PC-9 (cell line): ENCODE measurements around the gene GPRASP1. TPM values are rescaled to one million over a fixed set of nuclear protein-coding genes. Genes with fewer than 3 reads are reported as not detected.

Experiments
- Bru-seq: library from RNA; stranded (reverse); fragments of 400-500 nt; gene quantifications from one replicate; lab custom pipeline; 2021; lab: Mats Ljungman, UMichigan
- BruChase-seq, 2 experiments: library from RNA; stranded (reverse); fragments of 400-500 nt; gene quantifications; one replicate each; lab custom pipeline; 2021; lab: Mats Ljungman, UMichigan
- BruUV-seq: library from RNA; stranded (reverse); fragments of 400-500 nt; replicated peaks from 2 replicates; lab custom pipeline; 2021; lab: Mats Ljungman, UMichigan
- CTCF ChIA-PET: fragments of 300-600 bp; sonication (Branson Sonifier 250); formaldehyde crosslinking; loops from one replicate; lab custom pipeline; 2022; ENCODE audit warnings: antibody characterized with exemption; lab: Charles Lee
- POLR2A ChIA-PET: fragments of 300-600 bp; sonication (Branson Sonifier 250); formaldehyde crosslinking; loops from one replicate; lab custom pipeline; 2022; ENCODE audit warnings: antibody characterized with exemption; ENCODE audit not compliant: unreplicated experiment; lab: Charles Lee
- DNase-seq, 2 experiments: peaks; one replicate each; pipeline versions ENCODE4 v3.0.0 to v3.0.0-alpha.2; 2015 to 2022; ENCODE audit warnings: mixed read lengths in 1 of 2
- H2AFZ ChIP-seq: fragments of 200-600 bp; sonication (generic); 2 replicates; pipeline ENCODE4 v1.8.1; 2017; ENCODE audit warnings: antibody characterized with exemption
- H3F3A ChIP-seq: fragments of 200-600 bp; sonication (generic); 2 replicates; pipeline ENCODE4 v1.8.1; 2017; ENCODE audit warnings: antibody characterized with exemption, mild to moderate bottlenecking, low read depth; ENCODE audit not compliant: insufficient read depth
- H3K27ac ChIP-seq: fragments of 200-600 bp; sonication (generic); 2 replicates; pipeline ENCODE4 v1.6.1; 2016; ENCODE audit warnings: mixed run types
- H3K27me3 ChIP-seq: fragments of 200-600 bp; sonication (generic); 2 replicates; pipeline ENCODE4 v1.6.1; 2016; ENCODE audit warnings: low read depth, mixed run types; ENCODE audit not compliant: insufficient read depth
- H3K36me3 ChIP-seq: fragments of 200-600 bp; sonication (generic); 2 replicates; pipeline ENCODE4 v1.6.1; 2016; ENCODE audit warnings: low read depth, mixed run types
- H3K4me1 ChIP-seq: fragments of 200-600 bp; sonication (generic); replicated peaks from 2 replicates; pipeline ENCODE4 v1.6.1; 2016; ENCODE audit warnings: mixed run types; ENCODE audit not compliant: insufficient read depth
- H3K4me2 ChIP-seq: fragments of 200-600 bp; sonication (generic); 2 replicates; pipeline ENCODE4 v1.6.1; 2017; ENCODE audit warnings: mixed run types
- H3K4me3 ChIP-seq: fragments of 200-600 bp; sonication (generic); 2 replicates; pipeline ENCODE4 v1.6.1; 2016; ENCODE audit warnings: mixed run types
- H3K79me2 ChIP-seq: fragments of 200-600 bp; sonication (generic); 2 replicates; pipeline ENCODE4 v1.6.1; 2017; ENCODE audit warnings: low read depth, mixed run types
- H3K9me2 ChIP-seq: fragments of 200-600 bp; sonication (generic); 2 replicates; pipeline ENCODE4 v1.8.1; 2017; ENCODE audit warnings: mild to moderate bottlenecking; ENCODE audit not compliant: insufficient read depth
- H3K9me3 ChIP-seq: fragments of 200-600 bp; sonication (generic); 2 replicates; pipeline ENCODE4 v1.8.1; 2016; ENCODE audit warnings: low read depth; ENCODE audit not compliant: insufficient read depth
- H4K20me1 ChIP-seq: fragments of 200-600 bp; sonication (generic); 2 replicates; pipeline ENCODE4 v1.8.1; 2017; ENCODE audit not compliant: insufficient read depth
- CTCF ChIP-seq: fragments of 200-600 bp; sonication (generic); conservative IDR thresholded peaks from 2 replicates; pipeline ENCODE4 v1.6.1; 2017; ENCODE audit warnings: mixed run types, antibody characterized with exemption, mild to moderate bottlenecking, moderate library complexity
- EZH2 ChIP-seq: fragments of 200-600 bp; sonication (generic); IDR thresholded peaks from 2 replicates; pipeline ENCODE4 v1.8.0; 2017; ENCODE audit warnings: antibody characterized with exemption, low read depth
- intact Hi-C: fragments of 100-400 bp; cut with micrococcal nuclease; formaldehyde crosslinking; loops from one replicate; pipeline ENCODE4 v1.10.0; 2022; ENCODE audit not compliant: unreplicated experiment
- long read RNA-seq: library from polyadenylated mRNA; stranded (forward); transcript quantifications from one replicate; pipeline ENCODE4 v2.0.0, GENCODE V29; 2022
- total RNA-seq: library from RNA; stranded (reverse); gene quantifications from 2 replicates; pipeline ENCODE4 v1.2.3, GENCODE V29; 2021

GPRASP1 gene
- total RNA-seq = 1.1 and 1.3 TPM in 2 replicates
- Bru-seq, nascent RNA = percentile 38 among the genes with signal in this experiment
- percentile 47 among the genes with signal in this experiment for BruChase-seq, experiment 1, labeled RNA remaining after a 2-hour chase
- percentile 38 among the genes with signal in this experiment for BruChase-seq, experiment 2, labeled RNA remaining after a 6-hour chase
- long read RNA-seq, partial matches to known transcripts = 0 of 1 reads
- long read RNA-seq, other reads (novel, unspliced or antisense) = 1 of 1 reads

GRCh38 chrX:102651242-102652011 is at the start of gene GPRASP1:
Gene GPRASP1, plus strand, starts transcription at chrX:102651483. Its CDS starts 2,431 bp downstream, at chrX:102653914.
- no peaks in the 10 kb centered on the region for H3F3A ChIP-seq
- ChIA-PET CTCF (no interaction called here), POLR2A (no interaction called here)
- H3K9me2 ChIP-seq = no peaks in the 10 kb centered on the region
- H3K79me2 ChIP-seq = no peaks in the 10 kb centered on the region
- no peaks in the 10 kb centered on the region for H3K9me3 ChIP-seq
- H4K20me1 ChIP-seq = no peaks in the 10 kb centered on the region
- no peak within 1 kb of the TSS for H2AFZ ChIP-seq
- no peak for TF ChIP-seq CTCF
- TF ChIP-seq EZH2 = no peak
- no peak within 1 kb of the TSS for H3K4me3 ChIP-seq
- H3K36me3 ChIP-seq = no peaks in the 10 kb centered on the region
- no peaks in the 10 kb centered on the region for H3K4me1 ChIP-seq
- no peaks in the 10 kb centered on the region for H3K27me3 ChIP-seq
- intact Hi-C loops = no loop called here
- H3K27ac ChIP-seq = no peak within 1 kb of the TSS
- no peak within 1 kb of the TSS for H3K4me2 ChIP-seq
- no TSS peak for BruUV-seq
- DNase-seq = no peak

- Histone ChIP-seq H3K36me3 (no peaks in the 10 kb centered on the region), H3K9me3 (no peaks in the 10 kb centered on the region), H3K79me2 (no peaks in the 10 kb centered on the region), H3K27me3 (no peaks in the 10 kb centered on the region), H3K4me3 (no peak overlapping the region), H3K4me2 (no peak overlapping the region), H2AFZ (no peak overlapping the region), H3K4me1 (no peaks in the 10 kb centered on the region), H3K9me2 (no peaks in the 10 kb centered on the region), H4K20me1 (no peaks in the 10 kb centered on the region), H3K27ac (no peak overlapping the region), H3F3A (no peaks in the 10 kb centered on the region)
- BruUV-seq = no TSS peak
- intact Hi-C loops = no loop called here
- ChIA-PET POLR2A (no interaction called here), CTCF (no interaction called here)
- no peak for DNase-seq
- no peak for TF ChIP-seq EZH2
Observed at GRCh38 chrX:102604327-102604726, 47.0 kb upstream of the GPRASP1 start.

GRCh38 chrX:102606115-102606514 is 45.2 kb upstream of the GPRASP1 start:
- no peaks in the 10 kb centered on the region for H3K79me2 ChIP-seq
- H3K27ac ChIP-seq = no peak overlapping the region
- no peak overlapping the region for H3K4me2 ChIP-seq
- H3K36me3 ChIP-seq = no peaks in the 10 kb centered on the region
- ChIA-PET CTCF (no interaction called here), POLR2A (no interaction called here)
- TF ChIP-seq EZH2 = no peak
- TF ChIP-seq CTCF = no peak
- H3K9me2 ChIP-seq = no peaks in the 10 kb centered on the region
- H4K20me1 ChIP-seq = no peaks in the 10 kb centered on the region
- BruUV-seq = no TSS peak
- H3K4me3 ChIP-seq = no peak overlapping the region
- no peaks in the 10 kb centered on the region for H3K27me3 ChIP-seq
- no peak for DNase-seq
- H3K4me1 ChIP-seq = no peaks in the 10 kb centered on the region
- intact Hi-C loops = no loop called here
- no peak overlapping the region for H2AFZ ChIP-seq
- H3F3A ChIP-seq = no peaks in the 10 kb centered on the region
- H3K9me3 ChIP-seq = no peaks in the 10 kb centered on the region
